Retina (tissue), 1 donor: ENCODE data around the gene RBPJ.

Experiments
- DNase-seq: peaks from one replicate; pipeline ENCODE4 v3.0.0-alpha.2; 2016

Gene RBPJ

DNA sequence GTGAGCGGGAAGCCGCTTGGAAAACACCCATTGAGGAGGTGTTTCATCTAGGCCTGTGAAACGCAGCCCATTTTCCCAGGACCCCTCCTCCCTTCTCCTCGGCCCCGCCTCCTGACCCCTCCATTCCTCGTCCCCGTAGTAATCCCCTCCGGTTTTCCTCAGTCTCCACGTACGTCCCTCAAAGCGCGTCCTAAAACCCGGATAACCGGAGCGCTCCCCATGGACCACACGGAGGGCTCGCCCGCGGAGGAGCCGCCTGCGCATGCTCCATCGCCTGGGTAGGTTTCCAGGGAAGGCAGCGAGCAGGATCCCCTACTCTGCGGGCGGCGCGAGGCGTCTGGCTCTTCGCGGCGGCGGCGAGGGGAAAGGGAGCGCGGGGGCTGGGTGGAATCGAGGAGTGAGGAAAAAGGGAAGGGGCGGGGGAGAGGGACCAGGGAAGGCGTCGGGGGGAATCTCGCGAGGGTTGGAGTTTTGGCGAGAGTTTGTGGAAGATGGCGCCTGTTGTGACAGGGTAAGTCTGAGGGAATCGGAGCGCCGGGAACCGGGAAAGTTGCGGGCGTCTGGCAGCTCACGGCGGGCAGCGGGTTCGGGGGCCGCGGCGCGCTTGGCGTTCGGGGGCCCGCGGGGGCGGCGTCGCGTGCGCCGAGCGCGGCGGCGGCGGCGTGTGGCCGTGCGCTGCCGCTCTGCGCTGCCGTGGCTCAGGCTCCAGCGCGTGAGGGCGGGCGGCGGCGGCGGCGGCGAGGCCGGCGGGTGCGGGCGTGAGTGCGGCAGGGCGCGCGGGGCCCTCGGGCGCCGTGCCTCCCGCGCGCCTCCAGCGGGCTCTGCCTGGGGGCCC lies at the start of gene RBPJ:
RBPJ (plus strand) TSS at position 477 of the 835 bp plus-strand sequence; CDS start at position 492, 15 bp downstream.
- DNase-seq: peak; percentile 96

DNA sequence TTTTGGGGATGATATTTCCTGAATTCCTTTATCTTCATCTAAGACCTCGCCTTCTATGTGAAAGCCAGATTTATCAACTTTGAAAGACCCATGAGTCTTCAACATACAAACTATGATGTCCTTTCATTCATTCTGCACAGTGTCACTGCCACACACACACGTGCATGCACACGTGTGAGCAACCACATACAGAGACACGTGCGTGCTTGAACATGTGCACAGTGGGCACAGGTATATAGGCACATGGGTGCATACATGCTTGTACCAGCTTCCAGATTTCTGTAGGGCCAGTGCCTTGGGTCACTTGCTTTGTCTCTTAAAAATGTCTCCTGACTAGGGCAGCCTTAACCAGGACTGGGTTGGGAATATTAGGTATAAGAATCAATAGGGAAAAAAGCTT lies 49.1 kb upstream of the RBPJ start:
- DNase-seq: no peak

DNA sequence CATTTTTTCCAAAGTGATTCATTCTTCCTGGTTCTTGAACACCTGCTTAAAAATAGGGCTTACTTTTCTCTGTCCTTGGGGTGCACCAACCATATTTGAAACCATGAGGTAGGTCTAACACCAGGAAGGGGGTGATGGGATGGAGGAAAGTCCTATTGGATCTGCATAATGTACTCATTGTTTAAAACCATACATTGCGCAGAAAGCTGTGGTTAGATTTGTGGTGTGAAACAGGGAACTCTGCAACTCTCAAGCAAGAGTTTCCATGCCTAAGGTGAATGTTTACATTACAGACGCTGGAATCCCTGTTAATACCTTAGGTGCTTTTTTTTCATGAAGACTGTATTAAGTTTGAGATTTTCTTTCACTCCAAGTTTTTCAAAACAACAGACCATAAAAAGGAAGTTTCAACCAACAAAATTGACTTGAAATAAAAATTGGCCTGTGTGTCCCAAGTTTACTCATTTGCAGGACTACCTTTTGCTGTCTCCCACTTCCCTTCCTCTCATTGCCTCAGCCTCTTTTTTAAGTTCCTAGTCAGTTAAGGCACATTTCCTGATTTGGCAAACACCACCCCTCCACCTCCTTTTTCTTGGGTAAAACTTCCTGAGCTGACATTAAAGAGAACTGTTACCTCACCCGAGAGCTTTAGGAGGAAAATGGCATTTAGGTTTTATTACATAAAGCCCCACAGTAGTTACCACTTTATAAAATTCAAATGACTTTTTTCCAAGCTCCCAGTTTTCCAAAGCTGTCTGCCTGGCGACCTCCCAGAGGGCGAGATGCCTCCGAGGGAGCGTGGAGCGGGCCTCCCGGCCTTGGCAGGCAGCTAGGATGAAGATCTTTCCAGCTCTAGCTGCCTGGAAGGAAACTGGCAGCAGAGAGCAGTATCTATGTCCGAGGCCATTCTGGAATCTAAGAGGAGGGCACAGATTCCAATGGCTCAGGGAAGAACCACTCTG lies 47.9 kb upstream of the RBPJ start:
- DNase-seq: no peak

DNA sequence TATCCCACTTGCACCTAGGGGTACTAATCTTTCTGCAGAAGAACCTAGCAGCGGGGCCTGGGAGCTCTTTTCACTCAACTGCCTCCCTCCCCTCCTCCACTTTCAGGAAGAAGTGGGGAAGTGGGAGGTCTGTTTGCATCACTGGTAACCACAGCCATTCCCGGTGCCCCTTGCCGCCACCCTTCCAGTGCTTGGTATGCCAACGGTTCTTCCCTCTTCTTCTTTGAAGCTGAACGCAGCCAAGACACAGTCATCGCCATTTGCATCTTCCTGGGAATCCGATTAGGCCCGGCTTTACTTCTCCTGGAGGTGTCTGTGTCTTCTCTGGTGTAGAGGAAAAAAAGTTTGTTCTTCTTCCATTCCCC lies 47.2 kb upstream of the RBPJ start:
- no peak for DNase-seq

DNA sequence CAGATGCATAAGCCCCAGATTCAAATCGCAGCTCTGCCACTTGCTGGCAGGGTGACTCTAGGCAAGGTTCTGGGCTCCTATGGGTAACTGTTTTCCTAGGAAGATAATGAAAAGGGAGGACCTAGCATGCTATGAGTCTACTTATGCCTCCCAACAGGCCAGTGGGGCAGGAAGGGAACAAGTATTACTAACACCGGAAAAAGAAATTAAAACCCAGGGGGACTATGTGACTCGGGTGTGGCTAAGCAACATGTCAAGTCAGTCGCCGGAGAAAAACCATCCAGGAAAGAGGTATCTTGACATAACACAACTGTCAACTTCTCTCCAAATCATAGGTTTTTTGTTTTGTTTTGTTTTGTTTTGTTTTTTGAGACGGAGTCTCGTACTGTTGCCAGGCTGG lies 45.5 kb upstream of the RBPJ start:
- DNase-seq: no peak

DNA sequence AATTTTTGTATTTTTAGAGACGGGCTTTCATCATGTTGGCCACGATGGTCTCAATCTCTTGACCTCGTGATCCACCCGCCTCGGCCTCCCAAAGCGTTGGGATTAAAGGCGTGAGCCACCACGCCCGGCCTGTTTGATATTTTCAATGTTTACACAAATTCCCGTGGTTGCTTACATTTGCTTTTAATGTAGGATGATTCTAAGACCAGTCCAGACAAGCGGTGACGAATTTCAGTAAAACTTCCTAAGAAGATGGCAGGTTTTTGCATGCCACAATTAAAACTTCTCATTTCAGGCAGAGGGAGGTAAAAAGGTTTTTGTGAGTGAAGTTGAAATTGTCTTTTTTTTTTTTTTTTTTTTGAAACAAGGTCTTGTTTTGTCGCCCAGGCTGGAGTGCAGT lies 41.4 kb upstream of the RBPJ start:
- no peak for DNase-seq

DNA sequence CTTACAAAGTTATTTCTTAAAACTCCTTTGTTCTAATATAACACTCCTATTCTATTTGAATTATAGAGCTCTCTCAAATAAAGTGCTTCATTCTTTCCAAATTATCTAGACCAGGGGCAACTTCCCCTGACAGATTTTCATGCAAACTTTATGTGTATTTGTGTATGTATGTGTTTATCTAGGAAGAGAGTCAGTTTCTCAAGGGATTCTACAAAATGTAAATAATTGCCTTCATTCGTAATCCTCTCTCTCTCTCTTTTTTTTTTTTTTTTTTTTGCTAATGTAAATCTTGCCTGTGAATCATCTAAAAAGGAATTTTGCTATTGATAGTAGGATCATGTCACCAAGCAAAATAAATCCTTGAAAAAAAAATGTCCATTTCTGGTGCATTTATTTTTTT lies 38.9 kb upstream of the RBPJ start:
- DNase-seq: no peak

DNA sequence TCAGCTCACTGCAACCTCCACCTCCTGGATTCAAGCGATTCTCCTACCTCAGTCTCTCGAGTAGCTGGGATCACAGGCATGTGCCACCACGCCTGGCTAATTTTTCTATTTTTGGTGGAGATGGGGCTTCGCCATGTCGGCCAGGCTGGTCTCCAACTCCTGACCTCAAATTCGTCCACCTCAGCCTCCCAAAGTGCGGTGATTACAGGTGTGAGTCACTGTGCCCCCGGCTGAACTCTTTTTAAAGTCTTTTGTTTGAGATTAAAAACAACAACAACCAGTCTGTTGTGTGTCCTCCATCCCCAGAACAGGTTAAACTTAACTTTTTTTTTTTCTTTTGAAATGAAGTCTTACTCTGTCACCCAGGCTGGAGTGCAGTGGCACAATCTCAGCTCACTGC lies 36.3 kb upstream of the RBPJ start:
- DNase-seq: no peak

DNA sequence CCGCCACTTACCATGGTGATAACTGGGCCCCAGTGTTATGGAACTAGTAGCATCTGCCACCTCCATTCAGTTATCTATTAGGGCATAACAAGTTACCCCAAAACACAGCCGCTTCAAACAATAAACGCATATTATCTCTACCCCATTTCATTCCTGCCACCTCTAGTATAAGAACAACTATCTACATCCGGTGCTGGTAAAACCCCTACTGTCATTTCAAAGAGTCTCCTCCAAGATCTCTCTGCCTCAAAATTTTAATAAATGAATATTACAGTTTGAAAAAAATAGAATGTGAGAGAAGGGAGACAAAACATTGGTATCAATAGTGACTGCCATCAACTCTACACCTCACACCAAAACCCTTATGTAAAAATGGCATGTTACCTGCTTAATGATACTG lies 35.5 kb upstream of the RBPJ start:
- no peak for DNase-seq

DNA sequence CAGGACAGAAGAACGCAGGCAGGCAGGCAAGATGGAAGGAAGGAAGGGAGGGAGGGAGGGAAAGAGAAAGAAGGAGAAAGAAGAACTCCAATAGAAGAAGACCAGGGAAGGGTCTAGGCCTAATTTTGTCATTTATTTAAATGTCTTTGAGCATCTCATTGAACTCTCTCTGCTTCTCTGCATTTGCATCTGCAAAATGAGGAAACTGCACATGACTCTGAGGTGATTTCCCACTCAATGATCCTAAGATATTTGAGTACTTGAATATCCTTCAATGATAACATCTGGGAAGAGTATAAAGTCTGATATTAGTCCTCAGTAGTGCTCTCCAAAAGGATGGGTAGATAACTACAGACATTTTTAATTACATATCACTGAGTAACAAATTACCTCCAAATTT lies 33.1 kb upstream of the RBPJ start:
- DNase-seq: no peak

DNA sequence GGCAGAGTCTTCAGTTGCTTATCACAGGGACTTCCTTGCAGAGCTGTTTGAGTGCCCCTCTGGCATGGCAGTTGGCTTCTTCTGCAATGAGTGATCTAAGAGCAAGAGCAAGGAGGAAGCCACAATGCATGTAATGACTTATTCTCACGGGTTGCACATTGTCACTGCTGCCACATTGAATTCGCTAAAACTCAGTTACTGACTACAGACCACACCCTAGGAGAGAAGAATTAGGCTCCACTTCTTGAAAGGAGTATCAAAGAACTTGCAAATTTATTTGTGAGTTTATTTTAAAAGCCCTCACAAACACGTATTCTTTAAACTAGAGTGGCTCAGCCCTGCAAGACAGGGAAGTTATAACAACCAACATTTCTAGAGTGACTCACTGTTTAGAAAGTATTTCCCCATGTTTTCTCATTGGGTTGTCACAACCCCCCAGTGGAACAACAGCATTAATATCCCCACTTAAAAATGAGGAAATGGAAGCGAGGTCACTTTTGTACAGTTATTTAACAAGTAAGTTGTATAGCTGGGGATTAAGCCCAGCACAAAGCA lies 32.4 kb upstream of the RBPJ start:
- DNase-seq: no peak

DNA sequence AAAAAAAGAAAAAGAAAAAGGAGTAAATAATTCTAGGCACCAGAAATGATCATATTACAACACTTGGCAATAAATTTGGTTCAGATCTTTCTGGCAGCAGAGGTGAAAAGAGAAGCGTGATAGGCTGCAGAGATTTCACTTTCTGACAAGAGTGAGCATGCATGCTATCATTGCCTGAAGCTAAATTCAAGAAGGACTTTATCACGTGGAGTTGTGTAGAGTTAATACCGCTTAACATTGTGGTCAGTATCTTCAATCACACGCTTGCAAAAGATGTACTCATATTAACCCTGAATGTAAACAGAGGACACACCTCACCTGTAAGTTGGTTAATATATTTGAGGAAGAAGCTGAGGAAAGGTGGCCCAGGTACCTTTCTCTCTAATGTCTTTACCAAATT lies 31.4 kb upstream of the RBPJ start:
- DNase-seq: no peak

DNA sequence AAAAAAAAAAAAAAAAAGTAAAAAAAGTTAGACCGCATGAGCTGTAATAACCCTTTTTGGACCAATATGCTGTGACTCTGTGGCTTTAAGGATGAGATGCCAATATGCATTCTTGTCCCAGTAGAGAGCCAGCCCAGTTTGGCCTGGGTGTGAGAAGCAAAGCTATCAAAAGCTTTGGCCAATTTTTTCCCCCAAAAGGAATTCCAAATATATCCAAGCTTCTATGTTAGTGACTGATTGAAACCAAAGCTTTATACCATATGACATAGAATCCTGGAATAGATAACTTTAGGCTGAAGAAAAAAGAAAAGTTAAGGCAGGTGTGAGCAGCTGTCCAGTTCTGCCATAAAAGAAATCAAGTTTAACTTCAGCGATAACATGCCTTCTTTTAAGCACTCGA lies 30.5 kb upstream of the RBPJ start:
- DNase-seq: no peak

DNA sequence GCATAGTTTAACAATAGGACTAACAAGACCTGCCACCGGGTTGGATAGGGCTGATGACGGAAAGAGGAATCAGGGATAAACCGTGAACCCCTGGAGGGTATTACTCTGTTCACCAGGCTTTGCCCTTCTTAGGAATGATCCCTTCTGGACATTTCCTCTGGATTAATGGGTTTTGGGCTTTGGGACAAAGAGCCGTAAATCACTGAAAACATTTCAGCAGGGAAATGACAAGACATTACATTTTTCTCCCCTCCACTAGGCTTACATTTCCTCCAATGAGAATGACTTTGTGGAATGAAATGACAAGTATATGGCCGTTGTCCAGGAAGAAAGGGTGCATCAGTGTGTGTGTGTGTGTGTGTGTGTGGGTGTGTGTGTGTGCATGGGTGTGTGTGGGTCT lies 25.9 kb upstream of the RBPJ start:
- DNase-seq: no peak

DNA sequence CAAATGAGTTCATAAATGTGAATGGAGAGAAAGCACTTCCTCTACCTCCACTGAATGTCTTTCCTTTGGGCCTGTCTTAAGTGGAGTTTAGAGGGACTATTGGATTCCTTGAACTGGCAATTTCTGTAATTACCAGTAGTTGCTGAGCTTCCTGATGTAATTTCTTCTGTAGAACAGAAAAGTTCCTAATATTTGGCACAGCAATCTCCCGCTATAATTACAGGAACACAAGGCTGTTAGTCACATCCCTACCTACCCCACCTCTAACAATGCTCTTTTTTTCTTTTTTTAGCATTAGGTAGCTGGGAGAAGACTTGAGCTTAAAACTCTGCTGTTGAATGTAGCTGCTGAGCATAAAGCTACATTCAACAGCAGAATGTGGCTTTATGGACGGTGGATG lies 24.8 kb upstream of the RBPJ start:
- DNase-seq: no peak

DNA sequence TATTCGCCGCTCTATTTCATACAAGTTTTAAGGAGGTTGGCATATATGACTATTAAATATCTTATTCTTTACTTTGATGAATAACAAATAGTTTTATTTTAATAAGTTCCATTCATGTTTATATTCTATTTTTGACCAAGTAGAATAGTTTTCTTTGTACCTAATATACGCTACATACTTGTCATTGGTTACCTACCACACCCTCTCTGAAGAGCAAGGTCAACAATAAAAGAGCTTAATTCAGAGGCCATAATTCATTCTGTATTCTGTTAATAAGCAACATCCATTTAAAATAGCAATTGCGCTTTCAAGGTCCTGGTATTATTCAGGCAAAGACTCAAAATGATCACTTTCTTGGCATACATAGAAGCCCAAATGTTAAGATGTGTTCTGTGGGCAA lies 24.3 kb upstream of the RBPJ start:
- DNase-seq: no peak

DNA sequence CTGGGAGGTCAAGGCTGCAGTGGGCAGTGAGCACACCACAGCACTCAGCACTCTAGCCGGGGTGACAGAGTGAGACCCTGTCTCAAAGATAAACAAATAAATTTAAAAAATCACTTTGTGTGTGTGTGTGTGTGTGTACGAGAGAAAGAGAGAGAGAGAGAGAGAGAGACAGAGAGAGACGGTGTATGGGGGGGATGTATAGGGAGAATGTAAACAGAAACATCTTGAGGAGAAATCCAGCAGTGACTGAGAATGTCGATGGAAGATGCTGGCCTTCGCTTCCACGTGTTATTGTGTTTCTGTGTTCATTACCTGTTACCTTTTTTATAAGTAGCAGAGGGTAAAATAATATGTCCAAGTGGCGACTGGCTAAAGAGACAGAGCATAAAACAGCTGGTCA lies 23.6 kb upstream of the RBPJ start:
- DNase-seq: no peak

DNA sequence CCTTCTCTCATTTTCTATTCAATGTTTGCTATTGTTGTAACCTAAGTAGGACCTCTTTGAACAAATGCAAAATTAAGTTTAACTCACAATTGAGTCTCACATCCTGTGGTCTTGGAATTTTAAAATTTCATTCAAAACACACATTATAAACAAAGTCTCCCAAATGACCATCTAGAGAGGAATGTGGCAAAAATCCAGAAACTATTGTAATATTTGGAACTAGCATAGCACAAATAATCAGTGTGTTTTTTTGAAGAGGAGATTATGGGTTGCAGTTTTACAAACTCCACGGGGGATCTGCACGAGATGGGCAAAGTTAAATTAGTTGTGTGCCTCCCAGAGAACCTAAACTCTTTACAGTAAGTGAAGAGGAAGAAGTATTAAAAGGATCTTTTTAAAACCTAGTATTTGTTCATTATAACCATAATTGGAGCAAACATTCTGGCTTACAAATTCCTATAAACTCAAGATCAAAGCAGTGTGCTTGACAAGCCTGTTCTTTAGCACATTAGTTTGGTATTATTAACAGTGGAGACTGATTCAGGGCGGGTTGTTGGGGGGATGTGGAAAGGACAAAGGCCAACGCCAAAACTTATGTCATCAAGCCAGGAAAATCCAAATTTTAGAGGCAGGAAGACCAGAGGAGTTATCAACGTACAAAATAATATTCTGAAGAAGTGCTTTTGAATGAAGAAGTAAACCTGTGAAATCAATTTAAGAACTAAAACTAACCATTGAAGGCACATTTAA lies 22.4 kb upstream of the RBPJ start:
- DNase-seq: no peak

DNA sequence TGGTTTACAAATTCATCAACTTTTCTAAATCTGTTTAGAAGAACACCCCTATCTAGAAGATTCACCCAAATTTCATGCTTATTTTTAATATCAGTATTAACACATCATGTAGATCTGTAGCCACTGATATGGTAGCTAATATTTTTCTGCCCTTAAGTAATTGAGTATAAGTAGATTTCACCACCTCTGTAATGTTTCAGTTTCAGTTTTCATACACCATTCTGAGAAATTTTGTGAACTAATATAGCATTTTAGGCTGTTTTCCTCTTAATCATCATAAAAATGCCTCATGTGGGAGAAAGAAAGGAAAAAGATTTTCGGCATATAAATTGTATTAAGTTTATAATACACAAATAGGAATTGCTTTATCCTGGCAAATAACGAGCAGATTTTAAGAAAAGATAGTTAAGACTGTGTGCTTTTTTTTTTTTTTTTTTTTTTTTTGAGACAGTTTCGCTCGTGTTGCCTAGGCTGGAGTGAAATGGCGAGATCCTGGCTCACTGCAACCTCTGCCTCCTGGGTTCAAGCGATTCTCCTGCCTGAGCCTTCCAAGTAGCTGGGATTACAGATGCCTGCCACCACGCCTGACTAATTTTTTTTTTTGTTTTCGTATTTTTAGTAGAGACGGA lies 21.4 kb upstream of the RBPJ start:
- DNase-seq: no peak

DNA sequence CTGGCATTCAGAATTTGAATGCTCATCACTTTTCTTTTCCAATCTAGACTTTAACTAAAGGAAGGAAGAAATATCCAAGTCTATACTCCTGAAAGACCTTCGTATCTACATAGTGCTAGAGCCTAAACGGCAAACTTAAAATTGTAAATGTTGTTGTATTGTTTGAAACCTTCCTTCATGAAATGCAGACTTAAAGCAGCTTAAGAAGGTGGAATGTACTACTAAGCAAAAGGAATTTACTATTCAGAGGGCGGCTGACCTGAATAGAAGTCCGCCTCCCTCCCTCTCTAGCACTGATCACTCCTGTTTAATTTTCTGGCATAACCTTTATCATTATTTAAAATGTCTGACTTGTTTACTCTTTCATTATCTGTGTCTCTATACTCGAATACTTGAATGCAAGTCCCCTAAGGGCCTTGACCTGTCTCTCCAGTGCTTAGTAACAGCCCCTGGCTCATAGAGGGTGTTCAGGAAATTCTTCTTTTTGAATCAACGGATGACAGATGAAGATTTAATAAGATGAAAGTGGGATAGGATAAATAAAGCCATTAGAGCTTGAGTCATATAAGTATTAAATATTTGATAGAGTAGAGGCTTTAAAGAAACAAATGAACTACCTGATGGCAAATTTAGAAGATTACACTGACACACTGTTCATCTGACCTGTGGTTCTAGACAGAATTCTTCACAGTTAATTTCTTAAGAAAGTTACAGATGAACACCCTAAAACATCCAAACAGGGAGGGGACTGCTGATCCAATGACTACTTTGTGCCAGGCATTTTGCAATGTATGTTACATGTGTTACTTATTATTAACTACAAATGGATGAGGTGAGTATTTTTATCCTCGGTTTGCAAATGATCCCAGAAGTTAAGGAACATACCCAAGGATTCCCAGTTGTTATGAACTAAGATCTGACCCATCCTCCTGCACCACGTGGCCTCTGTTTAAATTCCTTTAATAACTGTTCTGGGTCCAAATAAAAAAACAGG lies 20.2 kb upstream of the RBPJ start:
- no peak for DNase-seq
